Hepatocyte (in vitro differentiated cells): ENCODE data around the gene PHKB. TPM values are rescaled to one million over a fixed set of nuclear protein-coding genes. Genes with fewer than 3 reads are reported as not detected.

Experiments used
- DNase-seq: peaks from one replicate; pipeline ENCODE4 v3.0.0-alpha.2; 2016; ENCODE audit warnings: low spot score
- H2AFZ ChIP-seq: fragments of 200-600 bp; sonication (generic); 2 replicates; pipeline ENCODE4 v1.6.0; 2016; ENCODE audit warnings: antibody characterized with exemption, mild to moderate bottlenecking
- H3K27ac ChIP-seq: fragments of 200-600 bp; sonication (generic); 2 replicates; pipeline ENCODE4 v1.5.1; 2016; ENCODE audit warnings: mild to moderate bottlenecking
- H3K27me3 ChIP-seq: fragments of 200-600 bp; sonication (generic); 2 replicates; pipeline ENCODE4 v1.6.1; 2016
- H3K36me3 ChIP-seq: fragments of 200-600 bp; sonication (generic); replicated peaks from 2 replicates; pipeline ENCODE4 v1.5.1; 2016; ENCODE audit warnings: low read depth; ENCODE audit not compliant: insufficient read depth
- H3K4me1 ChIP-seq: fragments of 200-600 bp; sonication (generic); 2 replicates; pipeline ENCODE4 v1.5.1; 2016; ENCODE audit warnings: mild to moderate bottlenecking, moderate library complexity; ENCODE audit not compliant: insufficient read depth
- H3K4me2 ChIP-seq: fragments of 200-600 bp; sonication (generic); 2 replicates; pipeline ENCODE4 v1.6.0; 2016
- H3K4me3 ChIP-seq: fragments of 200-600 bp; sonication (generic); 2 replicates; pipeline ENCODE4 v1.5.1; 2016; ENCODE audit warnings: mild to moderate bottlenecking
- H3K79me2 ChIP-seq: fragments of 200-600 bp; sonication (generic); 2 replicates; pipeline ENCODE4 v1.6.0; 2017; ENCODE audit warnings: mild to moderate bottlenecking
- H3K9me2 ChIP-seq: fragments of 200-600 bp; sonication (generic); replicated peaks from 2 replicates; pipeline ENCODE4 v1.6.0; 2017; ENCODE audit warnings: mild to moderate bottlenecking; ENCODE audit not compliant: insufficient read depth
- H3K9me3 ChIP-seq: fragments of 200-600 bp; sonication (generic); 2 replicates; pipeline ENCODE4 v1.5.1; 2016; ENCODE audit warnings: low read depth, mild to moderate bottlenecking
- H4K20me1 ChIP-seq: fragments of 200-600 bp; sonication (generic); 2 replicates; pipeline ENCODE4 v1.6.0; 2016; ENCODE audit warnings: mild to moderate bottlenecking; ENCODE audit not compliant: insufficient read depth, poor library complexity, severe bottlenecking
- EZH2 ChIP-seq: fragments of 200-600 bp; sonication (generic); IDR thresholded peaks from 2 replicates; pipeline ENCODE4 v1.6.1; 2016; ENCODE audit warnings: antibody characterized with exemption, mild to moderate bottlenecking, borderline replicate concordance
- EZH2phosphoT487 ChIP-seq: fragments of 200-600 bp; sonication (generic); IDR thresholded peaks from one replicate; pipeline ENCODE4 v1.6.1; 2018; ENCODE audit warnings: antibody characterized with exemption, mild to moderate bottlenecking, low read depth, moderate library complexity; ENCODE audit not compliant: unreplicated experiment, severe bottlenecking
- WGBS: methylation state at CpG from one replicate; pipeline ENCODE4 v1.1.6; 2016; ENCODE audit warnings: low lambda C conversion rate; ENCODE audit errors: missing lambda C conversion rate; 5-methylcytosine and 5-hydroxymethylcytosine counted together
- polyA plus RNA-seq: library from polyadenylated mRNA; unstranded; fragments of >200 nt; fragmentation: Nextera tagmentation; extraction: Ambion mirVana; gene quantifications from 2 replicates; pipeline ENCODE4 v1.2.1, GENCODE V29; 2016
- small RNA-seq: library from RNA; depleted of rRNA; stranded (forward); fragments of <200 nt; gene quantifications from one replicate; pipeline ENCODE3, GENCODE V24; 2014
- total RNA-seq: library from RNA; depleted of rRNA; stranded (reverse); fragments of >200 nt; gene quantifications from 2 replicates; pipeline ENCODE4 v1.2.3, GENCODE V29; 2014
- TF ChIP-seq, protein P1 (sequence below): fragments of 200-600 bp; sonication (generic); IDR thresholded peaks from 2 replicates; pipeline ENCODE4 v1.5.1; 2016; ENCODE audit warnings: antibody characterized with exemption, mild to moderate bottlenecking; ENCODE audit not compliant: poor library complexity

The PHKB gene
- total and polyA plus RNA-seq, 2 experiments from 2014 or later = 28.7 to 71.7 TPM

GRCh38 chr16:47750371-47750770 is 289.2 kb downstream of the PHKB start:
- Histone ChIP-seq H3K4me3 (no peak overlapping the region), H3K36me3 (no peaks in the 10 kb centered on the region), H2AFZ (no peak overlapping the region), H3K4me2 (no peak overlapping the region), H3K4me1 (no peaks in the 10 kb centered on the region), H3K79me2 (no peaks in the 10 kb centered on the region), H3K27ac (no peak overlapping the region), H4K20me1 (no peaks in the 10 kb centered on the region), H3K9me2 (no peaks in the 10 kb centered on the region), H3K9me3 (no peaks in the 10 kb centered on the region), H3K27me3 (no peaks in the 10 kb centered on the region)
- TF ChIP-seq EZH2 (no peak), EZH2phosphoT487 (no peak)
- TF ChIP-seq, protein P1, sequence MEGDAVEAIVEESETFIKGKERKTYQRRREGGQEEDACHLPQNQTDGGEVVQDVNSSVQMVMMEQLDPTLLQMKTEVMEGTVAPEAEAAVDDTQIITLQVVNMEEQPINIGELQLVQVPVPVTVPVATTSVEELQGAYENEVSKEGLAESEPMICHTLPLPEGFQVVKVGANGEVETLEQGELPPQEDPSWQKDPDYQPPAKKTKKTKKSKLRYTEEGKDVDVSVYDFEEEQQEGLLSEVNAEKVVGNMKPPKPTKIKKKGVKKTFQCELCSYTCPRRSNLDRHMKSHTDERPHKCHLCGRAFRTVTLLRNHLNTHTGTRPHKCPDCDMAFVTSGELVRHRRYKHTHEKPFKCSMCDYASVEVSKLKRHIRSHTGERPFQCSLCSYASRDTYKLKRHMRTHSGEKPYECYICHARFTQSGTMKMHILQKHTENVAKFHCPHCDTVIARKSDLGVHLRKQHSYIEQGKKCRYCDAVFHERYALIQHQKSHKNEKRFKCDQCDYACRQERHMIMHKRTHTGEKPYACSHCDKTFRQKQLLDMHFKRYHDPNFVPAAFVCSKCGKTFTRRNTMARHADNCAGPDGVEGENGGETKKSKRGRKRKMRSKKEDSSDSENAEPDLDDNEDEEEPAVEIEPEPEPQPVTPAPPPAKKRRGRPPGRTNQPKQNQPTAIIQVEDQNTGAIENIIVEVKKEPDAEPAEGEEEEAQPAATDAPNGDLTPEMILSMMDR = no peak
- DNase-seq = no peak
- 77% methylated on average over 3 of the region's 3 CpGs for WGBS

Small RNA genes within 50 kb of the gene (small RNA-seq; reads per million reads assigned to genes)
- gene RNA5SP425 = not detected

Other genes starting within 250 kb of the PHKB start
- gene ITFG1, start 268 bp upstream of the PHKB start, total RNA-seq = 78.3 and 87.8 TPM in 2 replicates
- 86.4 and 91.4 TPM in 2 replicates for gene ITFG1, start 268 bp upstream of the PHKB start, polyA plus RNA-seq